ENCODE results near the gene CUTC. TPM values are rescaled to one million over a fixed set of nuclear protein-coding genes. Genes with fewer than 3 reads are reported as not detected.
"Not testable (repeated sequence)": the region's sequence is repeated elsewhere in the genome, so short reads cannot be mapped to it uniquely, and the experiment has no call there.

The CUTC gene
- polyA plus RNA-seq (2014; cell fraction: cytosol; rRNA removed) = 32.0 and 44.1 TPM in 2 replicates
- 19.1 and 32.9 TPM in 2 replicates for polyA plus RNA-seq (2014; cell fraction: nucleus; rRNA removed)

- peak; percentile 97 for DNase-seq (ENCODE audit: low spot score)
Observed at GRCh38 chr10:99732033-99732842, at the start of gene CUTC, which contains the start of gene COX15. CUTC (plus strand) TSS chr10:99732234; CDS start chr10:99732349, 115 bp downstream. COX15 (minus strand) TSS chr10:99732127; CDS start chr10:99732049, 78 bp downstream.

- no peak for DNase-seq (ENCODE audit: low spot score)
Observed at GRCh38 chr10:99682752-99683151, 49.3 kb upstream of the CUTC start.

GRCh38 chr10:99685597-99685967, 46.5 kb upstream of the CUTC start:
- DNase-seq (ENCODE audit: low spot score) = no peak

GRCh38 chr10:99689461-99689860, 42.6 kb upstream of the CUTC start:
- DNase-seq (ENCODE audit: low spot score) = no peak

- DNase-seq (ENCODE audit: low spot score) = no peak
Observed at GRCh38 chr10:99693933-99694583, 38.0 kb upstream of the CUTC start.

- no peak for DNase-seq (ENCODE audit: low spot score)
Observed at GRCh38 chr10:99695761-99696160, 36.3 kb upstream of the CUTC start.

GRCh38 chr10:99698504-99699080, 33.4 kb upstream of the CUTC start:
- DNase-seq (ENCODE audit: low spot score) = no peak

- DNase-seq (ENCODE audit: low spot score) = no peak
Observed at GRCh38 chr10:99700649-99701048, 31.4 kb upstream of the CUTC start.

GRCh38 chr10:99708428-99709012, 23.5 kb upstream of the CUTC start:
- no peak for DNase-seq (ENCODE audit: low spot score)

- no peak for DNase-seq (ENCODE audit: low spot score)
Observed at GRCh38 chr10:99709480-99710229, 22.4 kb upstream of the CUTC start.

- DNase-seq (ENCODE audit: low spot score) = peak; percentile 50
Observed at GRCh38 chr10:99711129-99711719, 20.8 kb upstream of the CUTC start.

- no peak for DNase-seq (ENCODE audit: low spot score)
Observed at GRCh38 chr10:99714446-99714845, 17.6 kb upstream of the CUTC start.

- no peak for DNase-seq (ENCODE audit: low spot score)
Observed at GRCh38 chr10:99720387-99720786, 11.6 kb upstream of the CUTC start.

- DNase-seq (ENCODE audit: low spot score) = no peak
Observed at GRCh38 chr10:99730026-99730425, 2.0 kb upstream of the CUTC start.

GRCh38 chr10:99731306-99732032, 565 bp upstream of the CUTC start:
- no peak for DNase-seq (ENCODE audit: low spot score)

GRCh38 chr10:99733366-99733765, 1.3 kb downstream of the CUTC start:
- no peak for DNase-seq (ENCODE audit: low spot score)

- DNase-seq (ENCODE audit: low spot score) = not testable (repeated sequence)
Observed at GRCh38 chr10:99734111-99734510, 2.1 kb downstream of the CUTC start.

- no peak for DNase-seq (ENCODE audit: low spot score)
Observed at GRCh38 chr10:99740260-99740659, 8.2 kb downstream of the CUTC start.

- no peak for DNase-seq (ENCODE audit: low spot score)
Observed at GRCh38 chr10:99740933-99741559, 9.0 kb downstream of the CUTC start.

- no peak for DNase-seq (ENCODE audit: low spot score)
Observed at GRCh38 chr10:99742254-99742653, 10.2 kb downstream of the CUTC start.
